Rectal smooth muscle tissue (tissue), 1 donor: ENCODE data around the gene FCN2.

Experiments used
- H3K27ac ChIP-seq: one replicate; pipeline ENCODE4 v1.7.0; 2013; ENCODE audit warnings: low read depth, low read length, inconsistent platforms
- H3K27me3 ChIP-seq: one replicate; pipeline ENCODE4 v1.7.0; 2013; ENCODE audit warnings: low read length; ENCODE audit not compliant: control insufficient read depth, insufficient read depth
- H3K36me3 ChIP-seq: one replicate; pipeline ENCODE4 v1.7.0; 2013; ENCODE audit warnings: low read length; ENCODE audit not compliant: control insufficient read depth, insufficient read depth
- H3K4me1 ChIP-seq: one replicate; pipeline ENCODE4 v1.7.0; 2013; ENCODE audit warnings: low read length; ENCODE audit not compliant: control insufficient read depth, insufficient read depth
- H3K4me3 ChIP-seq: one replicate; pipeline ENCODE4 v1.7.0; 2013; ENCODE audit warnings: low read length
- H3K9ac ChIP-seq: one replicate; pipeline ENCODE4 v1.7.0; 2013; ENCODE audit warnings: low read length

Gene FCN2

GRCh38 chr9:134880484-134881312 lies at the start of gene FCN2:
Gene FCN2, plus strand, starts transcription at chr9:134880810. Its CDS starts 12 bp downstream, at chr9:134880822.
- Histone ChIP-seq H3K4me3 (no peak within 1 kb of the TSS), H3K27ac (no peak within 1 kb of the TSS), H3K27me3 (no peaks in the 10 kb centered on the region)

GRCh38 chr9:134830926-134831720 lies 49.5 kb upstream of the FCN2 start:
- peaks cover 5% of the 10 kb centered on the region for H3K36me3 ChIP-seq
- H3K4me1 ChIP-seq = no peaks in the 10 kb centered on the region
- no peak overlapping the region for H3K4me3 ChIP-seq
- no peaks in the 10 kb centered on the region for H3K27me3 ChIP-seq
- no peak overlapping the region for H3K27ac ChIP-seq
- H3K9ac ChIP-seq = no peak overlapping the region

More at GRCh38 chr9:134880484-134881312, at the start of gene FCN2:
- no peaks in the 10 kb centered on the region for H3K4me1 ChIP-seq
- H3K36me3 ChIP-seq = no peaks in the 10 kb centered on the region
- no peak within 1 kb of the TSS for H3K9ac ChIP-seq

GRCh38 chr9:134832471-134832870 lies 48.1 kb upstream of the FCN2 start:
- Histone ChIP-seq H3K36me3 (peaks cover 6% of the 10 kb centered on the region), H3K27ac (no peak overlapping the region), H3K27me3 (no peaks in the 10 kb centered on the region), H3K9ac (no peak overlapping the region), H3K4me3 (no peak overlapping the region), H3K4me1 (no peaks in the 10 kb centered on the region)

GRCh38 chr9:134833294-134833880 lies 47.2 kb upstream of the FCN2 start:
- H3K9ac ChIP-seq = no peak overlapping the region
- H3K27me3 ChIP-seq = no peaks in the 10 kb centered on the region
- no peaks in the 10 kb centered on the region for H3K4me1 ChIP-seq
- peaks cover 11% of the 10 kb centered on the region for H3K36me3 ChIP-seq
- H3K4me3 ChIP-seq = no peak overlapping the region
- no peak overlapping the region for H3K27ac ChIP-seq

DNA sequence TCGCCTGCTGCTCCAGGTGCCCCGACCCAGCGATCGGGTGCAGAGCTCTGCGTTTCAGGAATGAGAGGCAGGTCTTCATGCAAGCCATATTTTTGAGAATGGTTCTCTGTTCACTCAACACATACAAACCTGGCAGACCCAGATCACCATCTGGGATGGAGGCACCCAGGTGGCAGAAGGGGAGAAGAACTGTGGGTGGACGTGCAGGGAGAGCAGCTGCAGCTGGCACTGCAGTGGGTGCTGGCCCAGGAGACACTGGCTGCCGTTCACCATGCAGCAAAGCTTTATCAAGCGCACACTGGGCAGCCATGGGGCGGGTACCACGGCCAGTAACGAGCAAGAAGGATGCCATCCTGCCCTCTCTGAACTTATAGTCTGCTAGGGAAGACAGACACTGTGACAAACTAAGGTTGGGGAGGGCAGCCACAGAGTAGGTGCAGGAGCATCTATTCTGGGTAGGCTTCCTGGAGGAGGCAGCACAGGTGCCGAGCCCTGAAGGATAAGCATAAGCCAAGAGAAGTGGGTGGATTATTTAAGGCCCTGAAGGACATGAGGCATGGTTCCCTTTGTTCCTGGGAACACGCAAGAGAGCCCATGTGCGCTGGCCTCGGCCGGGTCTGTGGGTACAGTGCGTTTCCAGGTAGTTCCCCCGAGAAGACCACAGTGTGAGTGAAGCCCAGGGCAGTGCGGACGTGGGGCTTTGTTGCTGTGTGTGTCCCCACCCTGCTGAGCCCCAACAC lies 46.2 kb upstream of the FCN2 start:
- Histone ChIP-seq H3K36me3 (peaks cover 7% of the 10 kb centered on the region), H3K27ac (no peak overlapping the region), H3K4me1 (no peaks in the 10 kb centered on the region), H3K9ac (no peak overlapping the region), H3K4me3 (no peak overlapping the region), H3K27me3 (no peaks in the 10 kb centered on the region)

DNA sequence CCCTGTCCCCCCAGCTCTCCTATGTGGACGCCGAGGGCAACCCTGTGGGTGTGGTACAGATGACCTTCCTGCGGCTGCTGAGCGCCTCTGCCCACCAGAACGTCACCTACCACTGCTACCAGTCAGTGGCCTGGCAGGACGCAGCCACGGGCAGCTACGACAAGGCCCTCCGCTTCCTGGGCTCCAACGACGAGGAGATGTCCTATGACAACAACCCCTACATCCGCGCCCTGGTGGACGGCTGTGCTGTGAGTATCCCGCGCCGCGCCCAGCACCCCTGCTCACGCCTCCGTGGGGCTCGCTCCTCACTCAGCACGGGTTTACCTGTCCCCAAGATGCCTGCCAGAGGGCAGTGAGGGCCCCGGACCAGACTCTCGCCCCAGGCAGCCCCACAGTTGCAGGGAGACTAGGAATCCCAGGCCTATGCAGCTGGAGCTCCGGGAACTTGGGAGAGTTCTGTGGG lies 45.6 kb upstream of the FCN2 start:
- Histone ChIP-seq H3K27ac (no peak overlapping the region), H3K36me3 (peaks cover 7% of the 10 kb centered on the region), H3K27me3 (no peaks in the 10 kb centered on the region), H3K4me3 (no peak overlapping the region), H3K4me1 (no peaks in the 10 kb centered on the region), H3K9ac (no peak overlapping the region)

DNA sequence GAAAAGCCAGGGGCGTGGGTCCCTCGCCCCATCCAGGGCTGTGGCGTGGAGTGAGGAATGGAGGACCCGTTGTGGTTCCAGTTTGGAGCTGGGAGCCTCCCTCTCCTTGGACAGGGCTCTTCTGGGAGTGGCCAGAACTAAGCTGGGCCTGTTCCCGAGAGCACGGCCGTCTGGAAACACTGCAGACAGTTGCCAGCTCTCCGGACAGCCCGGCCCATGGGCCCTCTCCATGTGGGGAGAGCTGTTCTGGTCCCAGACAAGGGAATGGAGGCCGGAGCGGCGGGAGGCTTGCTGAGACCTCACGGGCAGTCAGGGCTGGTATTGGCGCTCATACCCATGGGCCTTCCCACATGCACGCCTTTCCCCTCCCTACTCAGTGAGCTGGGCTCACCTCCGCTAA lies 45.2 kb upstream of the FCN2 start:
- Histone ChIP-seq H3K27me3 (no peaks in the 10 kb centered on the region), H3K36me3 (peaks cover 7% of the 10 kb centered on the region), H3K4me3 (no peak overlapping the region), H3K9ac (no peak overlapping the region), H3K27ac (no peak overlapping the region), H3K4me1 (no peaks in the 10 kb centered on the region)

DNA sequence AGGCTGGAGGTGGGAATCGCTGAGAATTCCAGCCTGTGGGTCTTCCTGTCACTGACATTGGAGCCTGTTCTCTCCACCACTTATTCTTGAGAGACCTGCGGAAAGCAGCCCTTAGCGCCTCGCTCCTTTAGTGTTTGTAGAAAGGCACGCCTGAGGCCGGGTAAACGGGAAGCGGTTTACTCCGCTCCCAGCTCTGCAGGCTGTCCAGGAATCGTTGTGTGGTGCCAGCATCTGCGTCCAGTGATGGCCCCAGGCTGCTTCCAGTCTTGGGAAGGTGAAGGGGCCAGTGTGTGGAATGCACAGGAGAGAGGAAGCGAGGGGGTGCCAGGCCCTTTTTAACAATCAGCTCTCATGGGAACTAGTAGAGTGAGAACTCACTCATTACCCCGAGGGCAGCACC lies 44.6 kb upstream of the FCN2 start:
- Histone ChIP-seq H3K4me1 (no peaks in the 10 kb centered on the region), H3K4me3 (no peak overlapping the region), H3K27ac (no peak overlapping the region), H3K36me3 (peaks cover 7% of the 10 kb centered on the region), H3K9ac (no peak overlapping the region), H3K27me3 (no peaks in the 10 kb centered on the region)

DNA sequence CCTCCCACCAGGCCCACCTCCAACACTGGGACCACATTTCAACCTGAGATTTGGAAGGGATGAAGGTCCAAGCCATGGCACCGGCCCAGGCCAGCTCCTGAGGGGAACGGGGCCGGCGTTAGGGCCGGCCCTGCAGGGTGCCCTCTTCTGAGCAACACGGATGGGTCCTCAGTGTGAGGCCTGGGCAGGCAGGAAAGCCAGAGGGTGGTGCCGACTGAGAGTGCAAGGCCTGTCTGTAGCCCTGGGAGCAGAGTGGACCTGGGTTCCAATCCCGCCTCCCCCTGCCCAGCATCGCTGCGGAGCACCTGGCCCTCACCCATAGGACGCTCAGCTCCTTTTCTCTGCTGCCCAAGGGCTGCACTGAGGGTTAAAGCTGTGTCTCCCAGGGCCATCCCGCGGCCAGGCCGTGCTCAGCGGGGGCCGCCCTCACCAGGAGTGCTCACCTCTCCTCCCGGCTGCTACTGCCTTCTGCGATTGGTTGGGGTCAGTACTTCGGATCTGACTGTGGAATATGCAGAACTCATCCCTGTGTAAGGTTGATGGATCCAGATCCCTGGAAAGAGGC lies 44.1 kb upstream of the FCN2 start:
- no peaks in the 10 kb centered on the region for H3K27me3 ChIP-seq
- H3K4me3 ChIP-seq = no peak overlapping the region
- no peaks in the 10 kb centered on the region for H3K4me1 ChIP-seq
- no peak overlapping the region for H3K9ac ChIP-seq
- H3K27ac ChIP-seq = no peak overlapping the region
- H3K36me3 ChIP-seq = peaks cover 7% of the 10 kb centered on the region

GRCh38 chr9:134837529-134837928 lies 43.1 kb upstream of the FCN2 start:
- Histone ChIP-seq H3K4me3 (no peak overlapping the region), H3K36me3 (peaks cover 7% of the 10 kb centered on the region), H3K27ac (no peak overlapping the region), H3K9ac (no peak overlapping the region), H3K27me3 (no peaks in the 10 kb centered on the region), H3K4me1 (no peaks in the 10 kb centered on the region)

DNA sequence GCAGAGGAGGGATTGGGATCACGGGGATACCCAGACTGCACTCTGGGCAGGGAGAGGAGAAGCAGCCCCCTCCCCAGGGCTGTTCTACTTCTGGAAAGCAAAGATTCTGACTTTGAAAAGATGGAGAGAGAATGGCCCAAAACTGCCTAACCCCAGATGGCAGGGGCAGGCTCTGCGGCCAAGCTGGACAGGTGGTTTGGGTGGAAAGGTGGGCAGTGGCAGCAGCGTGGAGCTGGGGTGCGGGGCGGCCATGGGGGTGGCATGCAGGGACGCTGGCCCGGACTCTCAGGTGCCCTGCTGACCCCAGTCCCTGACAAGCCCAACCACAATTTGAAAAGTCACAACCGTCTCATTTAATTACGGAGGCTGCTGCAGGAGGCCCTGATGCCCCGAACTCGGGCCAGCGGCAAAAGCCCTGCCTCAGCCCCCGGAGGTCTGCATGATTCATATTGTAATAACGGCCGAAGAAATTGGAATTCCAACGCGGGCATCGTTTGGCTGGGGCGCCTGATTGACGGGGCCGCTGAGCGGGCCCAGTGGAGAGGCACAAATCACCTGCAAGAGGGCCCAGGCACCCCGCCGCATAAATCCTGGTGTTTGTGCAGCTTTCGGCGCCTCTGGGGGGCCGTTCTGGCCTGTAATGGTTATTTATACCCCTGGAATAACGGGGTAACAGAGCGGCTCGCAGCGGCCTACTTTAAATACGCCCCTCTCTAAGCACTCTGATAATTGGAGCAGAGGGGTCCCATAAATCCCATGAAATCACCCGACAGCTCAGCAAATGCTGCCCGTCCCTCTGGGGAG lies 41.8 kb upstream of the FCN2 start:
- no peak overlapping the region for H3K4me3 ChIP-seq
- no peaks in the 10 kb centered on the region for H3K27me3 ChIP-seq
- H3K9ac ChIP-seq = no peak overlapping the region
- H3K27ac ChIP-seq = no peak overlapping the region
- H3K36me3 ChIP-seq = peaks cover 10% of the 10 kb centered on the region
- H3K4me1 ChIP-seq = no peaks in the 10 kb centered on the region
